Activated CD4-positive, alpha-beta T cell treated with anti-CD3 and anti-CD28 coated beads, Interleukin-2, amount 50 U/mL, for 24 hours (primary cell): Measurements from ENCODE around the gene RNF167.
"Not testable (repeated sequence)": the region's sequence is repeated elsewhere in the genome, so short reads cannot be mapped to it uniquely, and the experiment has no call there.

Experiments used
- DNase-seq, 2 donors: peaks; one replicate each; pipeline ENCODE4 v3.0.0-alpha.2; 2020; ENCODE audit warnings: low read depth in 1 of 2, low spot score in 1 of 2

RNF167 gene

GRCh38 chr17:4901648-4902344, 38.3 kb upstream of the RNF167 start:
- DNase-seq, result no peak

- no peak for DNase-seq
Measured at GRCh38 chr17:4902540-4902939, 37.5 kb upstream of the RNF167 start.

- peak; percentile 46 to 74 for DNase-seq
Measured at GRCh38 chr17:4903051-4903818, 36.8 kb upstream of the RNF167 start, which contains the start of gene CHRNE. Gene CHRNE (minus strand): TSS chr17:4903098. CDS start chr17:4903063, 35 bp downstream.

GRCh38 chr17:4906642-4907041, 33.4 kb upstream of the RNF167 start:
- not testable (repeated sequence) for DNase-seq

- no peak for DNase-seq
Measured at GRCh38 chr17:4908301-4908700, 31.8 kb upstream of the RNF167 start.

- peak; percentile 31 to 57 for DNase-seq
Measured at GRCh38 chr17:4908711-4909496, 31.2 kb upstream of the RNF167 start.

- no peak for DNase-seq
Measured at GRCh38 chr17:4913994-4914393, 26.1 kb upstream of the RNF167 start.

- DNase-seq, result not testable (repeated sequence)
Measured at GRCh38 chr17:4914551-4914950, 25.5 kb upstream of the RNF167 start.

GRCh38 chr17:4919511-4920047, 20.5 kb upstream of the RNF167 start:
- DNase-seq, result no peak

- no peak for DNase-seq
Measured at GRCh38 chr17:4920351-4921048, 19.6 kb upstream of the RNF167 start.

- DNase-seq, result no peak
Measured at GRCh38 chr17:4921320-4921719, 18.7 kb upstream of the RNF167 start.

- DNase-seq, result not testable (repeated sequence)
Measured at GRCh38 chr17:4926577-4927335, 13.3 kb upstream of the RNF167 start.

GRCh38 chr17:4928881-4929280, 11.2 kb upstream of the RNF167 start:
- no peak for DNase-seq

GRCh38 chr17:4931963-4932362, 8.1 kb upstream of the RNF167 start, which contains the start of gene GP1BA:
Gene GP1BA (plus strand): TSS chr17:4932277. CDS start chr17:4932605, 328 bp downstream.
- DNase-seq, result no peak

GRCh38 chr17:4932756-4933155, 7.3 kb upstream of the RNF167 start:
- no peak for DNase-seq

- no peak for DNase-seq
Measured at GRCh38 chr17:4933646-4934045, 6.4 kb upstream of the RNF167 start.

- no peak for DNase-seq
Measured at GRCh38 chr17:4934173-4934979, 5.7 kb upstream of the RNF167 start.

GRCh38 chr17:4935650-4936049, 4.4 kb upstream of the RNF167 start:
- DNase-seq, result no peak

- no peak for DNase-seq
Measured at GRCh38 chr17:4936436-4936835, 3.6 kb upstream of the RNF167 start.
